OCI-LY1 (cell line): ENCODE results near the gene CDC42EP3.
A peak's percentile ranks its signal among the peaks of the same experiment; 100 is the strongest.

ENCODE experiments used
- H2AFZ ChIP-seq: fragments of 200-600 bp; sonication (generic), shearing (Covaris generic); 2 replicates; pipeline ENCODE4 v1.6.0; 2014; ENCODE audit warnings: antibody characterized with exemption, mild to moderate bottlenecking, low read length
- H3F3A ChIP-seq: fragments of 200-600 bp; sonication (generic), shearing (Covaris generic); 2 replicates; pipeline ENCODE4 v1.6.0; 2014; ENCODE audit warnings: mild to moderate bottlenecking, antibody characterized with exemption, low read length, moderate library complexity; ENCODE audit not compliant: insufficient read depth
- H3K27ac ChIP-seq: fragments of 200-600 bp; sonication (generic); 2 replicates; pipeline ENCODE4 v1.5.1; 2014; ENCODE audit warnings: low read length, mixed run types, mild to moderate bottlenecking, low read depth; ENCODE audit not compliant: poor library complexity, severe bottlenecking
- H3K27me3 ChIP-seq: fragments of 200-600 bp; sonication (generic); 2 replicates; pipeline ENCODE4 v1.6.0; 2014; ENCODE audit warnings: antibody characterized with exemption, mild to moderate bottlenecking, low read length, moderate library complexity; ENCODE audit not compliant: insufficient read depth
- H3K36me3 ChIP-seq: fragments of 200-600 bp; sonication (generic); 2 replicates; pipeline ENCODE4 v1.6.1; 2014; ENCODE audit warnings: mild to moderate bottlenecking, antibody characterized with exemption, low read length, moderate library complexity, mixed read lengths; ENCODE audit not compliant: insufficient read depth
- H3K4me1 ChIP-seq: fragments of 200-600 bp; sonication (generic); 2 replicates; pipeline ENCODE4 v1.5.1; 2014; ENCODE audit warnings: mild to moderate bottlenecking, low read length, moderate library complexity; ENCODE audit not compliant: insufficient read depth, severe bottlenecking
- H3K4me2 ChIP-seq: fragments of 200-600 bp; sonication (generic), shearing (Covaris generic); 2 replicates; pipeline ENCODE4 v1.6.1; 2014; ENCODE audit warnings: low read length
- H3K4me3 ChIP-seq: fragments of 200-600 bp; sonication (generic); 2 replicates; pipeline ENCODE4 v1.5.1; 2014; ENCODE audit warnings: low read length, low read depth, mild to moderate bottlenecking, mixed read lengths; ENCODE audit not compliant: poor library complexity, severe bottlenecking
- H3K79me2 ChIP-seq: fragments of 200-600 bp; shearing (Covaris generic); 2 replicates; pipeline ENCODE4 v1.6.1; 2016; ENCODE audit warnings: mixed run types, low read length, mixed read lengths; ENCODE audit not compliant: insufficient read depth
- H3K9ac ChIP-seq: fragments of 200-600 bp; sonication (generic), shearing (Covaris generic); 2 replicates; pipeline ENCODE4 v1.6.1; 2014; ENCODE audit warnings: mild to moderate bottlenecking, low read length, mixed read lengths
- H3K9me2 ChIP-seq: fragments of 200-600 bp; sonication (generic), shearing (Covaris generic); 2 replicates; pipeline ENCODE4 v1.6.1; 2014; ENCODE audit warnings: low read depth, mild to moderate bottlenecking, low read length, mixed read lengths
- H3K9me3 ChIP-seq: fragments of 200-600 bp; shearing (Covaris generic); 2 replicates; pipeline ENCODE4 v1.6.1; 2014; ENCODE audit warnings: low read length, mixed read lengths
- H4K20me1 ChIP-seq: fragments of 200-600 bp; sonication (generic), shearing (Covaris generic); 2 replicates; pipeline ENCODE4 v1.6.0; 2016; ENCODE audit warnings: mild to moderate bottlenecking, low read length; ENCODE audit not compliant: insufficient read depth
- EZH2 ChIP-seq: fragments of 200-600 bp; sonication (generic), shearing (Covaris generic); IDR thresholded peaks from 2 replicates; pipeline ENCODE4 v1.8.0; 2017; ENCODE audit warnings: borderline replicate concordance, mixed run types, mild to moderate bottlenecking, antibody characterized with exemption, low read length, moderate library complexity, mixed read lengths
- TF ChIP-seq, protein P1 (sequence below): fragments of 200-600 bp; sonication (generic), shearing (Covaris generic); IDR thresholded peaks from 2 replicates; pipeline ENCODE4 v1.5.1; 2017; ENCODE audit warnings: mild to moderate bottlenecking, antibody characterized with exemption, low read length, moderate library complexity, mixed read lengths

The CDC42EP3 gene

DNA sequence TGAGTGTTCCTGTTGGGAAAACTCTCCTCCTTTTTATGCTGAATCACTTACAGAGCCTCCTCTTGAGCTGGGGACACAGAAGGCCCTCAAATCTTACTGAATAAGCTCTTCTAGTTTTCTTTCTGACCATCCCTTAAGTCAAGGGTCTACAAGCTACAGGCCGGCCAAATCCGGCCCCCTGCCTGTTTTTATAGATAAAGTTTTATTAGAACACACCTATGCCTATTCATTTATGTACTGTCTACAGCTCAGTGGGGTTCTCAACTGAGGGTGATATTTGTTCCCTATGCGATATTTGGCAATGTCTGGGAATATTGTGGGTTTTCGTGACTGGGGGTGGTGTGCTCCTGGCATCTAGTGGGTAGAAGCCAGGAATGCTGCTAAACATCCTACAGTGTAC is 14.0 kb downstream of the CDC42EP3 start:
- Histone ChIP-seq H3K9me2 (no peaks in the 10 kb centered on the region), H3K36me3 (no peaks in the 10 kb centered on the region), H3K9ac (no peak overlapping the region), H3K4me2 (no peak overlapping the region), H3K79me2 (no peaks in the 10 kb centered on the region), H3K4me1 (peaks cover 50% of the 10 kb centered on the region), H3K4me3 (no peak overlapping the region), H3F3A (no peaks in the 10 kb centered on the region; the same call in 1 of the 2 replicates), H3K27ac (no peak overlapping the region), H2AFZ (no peak overlapping the region), H4K20me1 (no peaks in the 10 kb centered on the region), H3K9me3 (no peaks in the 10 kb centered on the region), H3K27me3 (no peaks in the 10 kb centered on the region)
- TF ChIP-seq, protein P1, sequence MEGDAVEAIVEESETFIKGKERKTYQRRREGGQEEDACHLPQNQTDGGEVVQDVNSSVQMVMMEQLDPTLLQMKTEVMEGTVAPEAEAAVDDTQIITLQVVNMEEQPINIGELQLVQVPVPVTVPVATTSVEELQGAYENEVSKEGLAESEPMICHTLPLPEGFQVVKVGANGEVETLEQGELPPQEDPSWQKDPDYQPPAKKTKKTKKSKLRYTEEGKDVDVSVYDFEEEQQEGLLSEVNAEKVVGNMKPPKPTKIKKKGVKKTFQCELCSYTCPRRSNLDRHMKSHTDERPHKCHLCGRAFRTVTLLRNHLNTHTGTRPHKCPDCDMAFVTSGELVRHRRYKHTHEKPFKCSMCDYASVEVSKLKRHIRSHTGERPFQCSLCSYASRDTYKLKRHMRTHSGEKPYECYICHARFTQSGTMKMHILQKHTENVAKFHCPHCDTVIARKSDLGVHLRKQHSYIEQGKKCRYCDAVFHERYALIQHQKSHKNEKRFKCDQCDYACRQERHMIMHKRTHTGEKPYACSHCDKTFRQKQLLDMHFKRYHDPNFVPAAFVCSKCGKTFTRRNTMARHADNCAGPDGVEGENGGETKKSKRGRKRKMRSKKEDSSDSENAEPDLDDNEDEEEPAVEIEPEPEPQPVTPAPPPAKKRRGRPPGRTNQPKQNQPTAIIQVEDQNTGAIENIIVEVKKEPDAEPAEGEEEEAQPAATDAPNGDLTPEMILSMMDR: no peak
- TF ChIP-seq EZH2: no peak

DNA sequence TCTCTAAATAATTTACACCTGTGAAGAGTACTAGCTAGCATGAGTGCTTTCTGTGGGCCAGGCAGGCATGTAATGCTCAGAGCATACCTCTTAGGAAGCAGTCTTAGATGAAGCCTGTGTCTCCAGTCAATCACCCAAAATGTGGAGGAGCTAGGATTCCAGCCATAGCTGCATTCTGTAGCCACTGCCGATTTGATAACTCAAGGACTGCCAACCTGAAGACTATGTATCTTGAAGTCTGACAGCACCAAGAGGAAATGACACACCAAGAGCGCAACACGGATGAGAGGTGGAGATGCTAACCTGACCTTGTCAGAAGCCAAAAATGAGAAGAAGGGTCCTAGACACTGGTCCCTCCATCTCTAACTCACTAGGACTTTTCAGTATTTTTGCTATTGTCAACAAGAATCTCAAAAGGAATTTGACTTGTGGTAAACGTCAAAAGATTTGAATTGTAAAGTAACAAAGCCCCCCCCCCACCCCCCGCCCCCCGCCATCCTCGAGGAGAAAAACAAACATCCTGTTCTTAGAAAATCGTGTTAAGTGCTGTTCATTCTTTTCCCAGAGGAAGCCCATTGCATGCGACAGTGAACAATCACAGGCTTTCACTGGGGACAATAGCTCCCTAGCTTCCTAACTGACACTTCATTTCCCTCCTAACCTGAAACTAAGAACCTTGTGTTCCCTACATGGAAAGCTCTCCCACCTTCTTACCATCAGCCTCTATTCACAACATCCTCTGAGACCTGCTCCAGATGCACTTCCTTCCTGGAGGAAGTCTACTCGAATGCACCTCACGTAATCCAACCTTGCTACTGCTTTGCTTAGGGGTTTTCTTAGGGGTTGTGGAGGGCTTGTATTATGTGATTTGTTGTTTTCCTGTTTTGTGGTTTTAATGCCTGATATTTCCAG is 14.7 kb downstream of the CDC42EP3 start:
- Histone ChIP-seq H3K9ac (no peak overlapping the region), H3K4me2 (peak overlapping the region; percentile 22; the same call in 1 of the 2 replicates), H3K27me3 (no peaks in the 10 kb centered on the region), H3K27ac (peak overlapping the region; percentile 79), H3K4me3 (no peak overlapping the region), H3K9me3 (no peaks in the 10 kb centered on the region), H3K36me3 (no peaks in the 10 kb centered on the region), H2AFZ (no peak overlapping the region), H4K20me1 (no peaks in the 10 kb centered on the region), H3K79me2 (no peaks in the 10 kb centered on the region), H3K4me1 (peaks cover 58% of the 10 kb centered on the region), H3F3A (no peaks in the 10 kb centered on the region; the same call in 1 of the 2 replicates), H3K9me2 (no peaks in the 10 kb centered on the region)
- TF ChIP-seq, protein P1: no peak
- no peak for TF ChIP-seq EZH2

GRCh38 chr2:37654932-37655841 is 16.3 kb downstream of the CDC42EP3 start:
- Histone ChIP-seq H3K9me2 (no peaks in the 10 kb centered on the region), H3K4me2 (peak overlapping the region; percentile 63), H2AFZ (no peak overlapping the region), H3K9me3 (no peaks in the 10 kb centered on the region), H3K27me3 (no peaks in the 10 kb centered on the region), H4K20me1 (no peaks in the 10 kb centered on the region), H3K4me1 (peaks cover 71% of the 10 kb centered on the region), H3K4me3 (peak overlapping the region; percentile 39), H3K79me2 (no peaks in the 10 kb centered on the region), H3K36me3 (no peaks in the 10 kb centered on the region), H3K27ac (peak overlapping the region; percentile 79), H3K9ac (peak overlapping the region; percentile 21; the same call in 1 of the 2 replicates), H3F3A (no peaks in the 10 kb centered on the region; the same call in 1 of the 2 replicates)
- TF ChIP-seq, protein P1: no peak
- TF ChIP-seq EZH2: no peak
